GM10266 (cell line): ENCODE data around the gene CCDC70.

Experiments
- DNase-seq: peaks from one replicate; pipeline ENCODE4 v3.0.0; 2012; ENCODE audit errors: extremely low spot score
- CTCF ChIP-seq: IDR thresholded peaks from 2 replicates; pipeline ENCODE4 v1.5.1; 2012; ENCODE audit warnings: mild to moderate bottlenecking, low read depth; ENCODE audit not compliant: control insufficient read depth, insufficient read depth; ENCODE audit errors: missing control alignments

The CCDC70 gene

GRCh38 chr13:51846756-51847155 lies 15.0 kb upstream of the CCDC70 start:
- DNase-seq, result no peak
- TF ChIP-seq CTCF, result no peak

- TF ChIP-seq CTCF, result no peak
- DNase-seq, result no peak
Observed at GRCh38 chr13:51848674-51849073, 13.1 kb upstream of the CCDC70 start.

- DNase-seq, result peak; percentile 47
- peak; percentile 60 for TF ChIP-seq CTCF
Observed at GRCh38 chr13:51849145-51850101, 12.3 kb upstream of the CCDC70 start.

GRCh38 chr13:51856027-51856736 lies 5.6 kb upstream of the CCDC70 start:
- DNase-seq, result no peak
- no peak for TF ChIP-seq CTCF

GRCh38 chr13:51856998-51857397 lies 4.8 kb upstream of the CCDC70 start:
- no peak for TF ChIP-seq CTCF
- no peak for DNase-seq

- DNase-seq, result no peak
- TF ChIP-seq CTCF, result no peak
Observed at GRCh38 chr13:51858433-51859247, 3.1 kb upstream of the CCDC70 start.
